ENCODE results near the gene ACOT12. TPM values are rescaled to one million over a fixed set of nuclear protein-coding genes. Genes with fewer than 3 reads are reported as not detected.

The ACOT12 gene
- total and polyA plus RNA-seq, 7 donors = not detected

DNA sequence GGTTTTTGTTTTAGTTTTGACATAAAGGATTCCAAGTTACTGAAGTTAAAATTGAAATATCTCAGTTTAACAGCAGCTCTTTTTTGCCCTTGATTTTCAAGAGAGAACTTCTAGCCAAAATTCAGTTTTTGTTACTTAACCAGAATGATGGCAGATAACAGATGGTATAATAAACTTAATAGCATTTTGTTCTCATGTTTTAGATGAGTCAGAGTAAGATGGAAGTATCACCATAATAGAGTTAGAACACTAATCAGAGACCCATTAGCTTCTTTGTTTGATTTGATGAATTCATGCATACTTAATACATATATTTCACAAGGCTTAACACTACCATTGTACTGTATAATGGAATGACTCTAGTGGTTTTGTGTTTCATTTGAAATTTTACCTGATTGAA is 80.7 kb downstream of the ACOT12 start:
- ATAC-seq = no peak
- intact Hi-C loops (cut with DNase I) = no loop called here

DNA sequence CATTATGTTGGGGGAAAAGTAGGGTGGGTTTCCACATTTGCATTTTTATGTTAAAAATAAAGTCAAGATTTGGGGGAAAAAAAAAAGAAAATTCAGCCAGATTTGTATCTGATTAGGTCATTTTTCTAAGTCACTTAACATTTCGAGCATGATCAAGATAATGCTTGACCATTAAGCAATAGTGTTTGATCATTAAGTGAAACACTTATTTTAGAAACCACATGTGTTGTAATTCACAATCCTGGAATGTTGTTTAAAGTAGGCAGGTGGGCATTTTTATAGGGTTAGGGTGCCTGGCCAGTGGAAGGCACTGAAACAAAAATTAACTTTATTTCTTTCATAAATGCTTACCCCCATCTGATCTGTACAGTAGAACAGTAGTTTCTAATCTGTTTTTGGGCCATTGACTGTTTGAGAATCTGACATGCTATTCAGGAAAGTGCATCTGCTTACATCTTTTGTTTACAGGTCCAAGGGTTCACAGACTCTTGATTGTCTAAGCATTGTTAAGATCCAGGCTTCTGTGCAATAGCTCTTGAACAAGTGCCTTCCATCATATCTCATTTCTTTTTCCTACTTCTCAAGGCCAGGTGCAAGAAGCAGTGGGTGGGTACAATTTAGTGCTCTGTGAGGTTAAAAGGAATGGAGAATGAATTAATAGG is 83.4 kb downstream of the ACOT12 start:
- Histone ChIP-seq H3K4me1 (no peaks in the 10 kb centered on the region), H3K27ac (no peak overlapping the region), H3K27me3 (ENCODE audit: insufficient read depth in 3 of 3, low read length in 2 of 3) (no peaks in the 10 kb centered on the region), H3K36me3 (ENCODE audit: insufficient read depth in 1 of 2, low read depth in 1 of 2) (peaks cover 0 to 70% of the 10 kb centered on the region in 2 donors), H3K4me3 (no peak overlapping the region), H3K9me3 (no peaks in the 10 kb centered on the region)
- 91 to 96% (median 91%) methylated on average over 1 of the region's 1 CpG for WGBS, 3 donors
- TF ChIP-seq, protein P1, sequence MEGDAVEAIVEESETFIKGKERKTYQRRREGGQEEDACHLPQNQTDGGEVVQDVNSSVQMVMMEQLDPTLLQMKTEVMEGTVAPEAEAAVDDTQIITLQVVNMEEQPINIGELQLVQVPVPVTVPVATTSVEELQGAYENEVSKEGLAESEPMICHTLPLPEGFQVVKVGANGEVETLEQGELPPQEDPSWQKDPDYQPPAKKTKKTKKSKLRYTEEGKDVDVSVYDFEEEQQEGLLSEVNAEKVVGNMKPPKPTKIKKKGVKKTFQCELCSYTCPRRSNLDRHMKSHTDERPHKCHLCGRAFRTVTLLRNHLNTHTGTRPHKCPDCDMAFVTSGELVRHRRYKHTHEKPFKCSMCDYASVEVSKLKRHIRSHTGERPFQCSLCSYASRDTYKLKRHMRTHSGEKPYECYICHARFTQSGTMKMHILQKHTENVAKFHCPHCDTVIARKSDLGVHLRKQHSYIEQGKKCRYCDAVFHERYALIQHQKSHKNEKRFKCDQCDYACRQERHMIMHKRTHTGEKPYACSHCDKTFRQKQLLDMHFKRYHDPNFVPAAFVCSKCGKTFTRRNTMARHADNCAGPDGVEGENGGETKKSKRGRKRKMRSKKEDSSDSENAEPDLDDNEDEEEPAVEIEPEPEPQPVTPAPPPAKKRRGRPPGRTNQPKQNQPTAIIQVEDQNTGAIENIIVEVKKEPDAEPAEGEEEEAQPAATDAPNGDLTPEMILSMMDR (IDR thresholded peaks at IDR 0.05) = no peak
- intact Hi-C loops (cut with DNase I) = no loop called here
- no peak for ATAC-seq
- no peak for DNase-seq

More for the DNA sequence above, 80.7 kb downstream of the ACOT12 start:
- H3K27ac ChIP-seq = no peak overlapping the region
- H3K36me3 ChIP-seq (ENCODE audit: insufficient read depth in 1 of 2, low read depth in 1 of 2) = peaks cover 0 to 69% of the 10 kb centered on the region in 2 donors
- H3K27me3 ChIP-seq (ENCODE audit: insufficient read depth in 3 of 3, low read length in 2 of 3) = no peaks in the 10 kb centered on the region
- H3K4me3 ChIP-seq = no peak overlapping the region
- no peak for DNase-seq
- TF ChIP-seq, protein P1 (IDR thresholded peaks at IDR 0.05) = no peak
- H3K4me1 ChIP-seq = no peaks in the 10 kb centered on the region
- H3K9me3 ChIP-seq = no peaks in the 10 kb centered on the region

DNA sequence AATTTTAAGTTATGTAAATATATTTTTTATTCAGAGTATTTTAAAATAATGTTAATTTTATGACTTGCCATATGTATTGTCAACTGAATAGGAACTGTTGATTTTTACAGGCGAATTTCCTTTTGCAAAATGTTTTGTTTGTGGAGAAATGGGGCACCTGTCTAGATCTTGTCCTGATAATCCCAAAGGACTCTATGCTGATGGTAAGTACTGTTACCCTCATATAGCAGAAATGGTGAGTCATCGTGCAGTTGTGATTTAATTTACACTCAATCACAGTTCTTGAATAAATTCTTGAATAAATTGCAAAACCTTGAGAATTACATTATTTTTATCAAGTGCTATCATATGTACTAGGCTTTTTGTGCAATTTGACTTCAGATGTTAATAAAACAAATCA is 85.1 kb downstream of the ACOT12 start:
- ATAC-seq = no peak

DNA sequence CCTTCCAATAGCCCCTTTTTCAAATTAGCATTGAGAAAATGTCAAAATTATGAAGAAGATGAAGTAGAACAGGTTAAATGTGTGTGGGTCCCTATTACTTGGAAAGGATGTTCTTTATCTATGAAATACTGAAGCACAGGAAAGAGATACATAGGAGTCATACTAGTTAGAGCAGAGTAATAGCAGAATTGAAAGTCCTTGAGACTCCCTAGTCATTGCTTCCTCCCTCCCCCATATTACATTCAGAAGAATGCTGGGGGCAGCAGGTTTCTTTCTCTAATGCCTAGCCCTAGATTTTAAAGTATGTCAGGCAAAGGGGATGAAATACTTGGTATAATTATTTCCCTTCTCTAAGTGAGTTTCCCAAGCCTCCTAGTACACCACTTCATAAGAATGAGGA is 88.1 kb downstream of the ACOT12 start:
- DNase-seq (no peak), ATAC-seq (no peak)
- H3K4me3 ChIP-seq = no peak overlapping the region
- TF ChIP-seq, protein P1 (IDR thresholded peaks at IDR 0.05) = no peak
- no peaks in the 10 kb centered on the region for H3K27me3 ChIP-seq (ENCODE audit: insufficient read depth in 3 of 3, low read length in 2 of 3)
- H3K9me3 ChIP-seq = no peaks in the 10 kb centered on the region
- peaks cover 0 to 35% of the 10 kb centered on the region in 2 donors for H3K36me3 ChIP-seq (ENCODE audit: insufficient read depth in 1 of 2, low read depth in 1 of 2)
- no peak overlapping the region for H3K27ac ChIP-seq
- H3K4me1 ChIP-seq = peaks cover 9% of the 10 kb centered on the region
- intact Hi-C loops (cut with DNase I) = no loop called here

More for the DNA sequence above, 85.1 kb downstream of the ACOT12 start:
- Histone ChIP-seq H3K4me3 (no peak overlapping the region), H3K36me3 (ENCODE audit: insufficient read depth in 1 of 2, low read depth in 1 of 2) (peaks cover 0 to 66% of the 10 kb centered on the region in 2 donors), H3K4me1 (no peaks in the 10 kb centered on the region), H3K27me3 (ENCODE audit: insufficient read depth in 3 of 3, low read length in 2 of 3) (no peaks in the 10 kb centered on the region), H3K9me3 (no peaks in the 10 kb centered on the region), H3K27ac (no peak overlapping the region)
- TF ChIP-seq, protein P1 (IDR thresholded peaks at IDR 0.05) = no peak
- intact Hi-C loops (cut with DNase I) = no loop called here
- WGBS, 3 donors = 90 to 99% (median 91%) methylated on average over 2 of the region's 2 CpGs
- no peak for DNase-seq

DNA sequence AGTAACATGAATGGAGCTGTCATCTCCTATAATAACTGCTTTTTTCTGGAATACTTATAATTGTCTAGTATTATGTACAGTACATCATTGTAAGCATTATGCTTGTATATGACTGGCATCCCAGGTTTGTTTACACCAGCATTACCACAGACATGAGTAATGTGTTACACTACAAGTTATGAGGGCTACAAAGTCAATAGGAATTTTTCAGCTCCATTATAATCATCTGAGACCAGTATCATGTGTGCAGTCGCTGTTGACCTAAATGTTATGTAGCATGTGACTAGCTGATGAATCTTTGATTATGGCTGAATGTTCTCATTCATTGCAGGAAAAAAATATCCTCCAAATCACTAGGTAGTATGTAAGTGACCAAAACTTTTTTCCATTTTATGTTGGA is 90.4 kb downstream of the ACOT12 start:
- intact Hi-C loops (cut with DNase I) = no loop called here

More for the DNA sequence above, 90.4 kb downstream of the ACOT12 start:
- H3K4me3 ChIP-seq = no peak overlapping the region
- TF ChIP-seq, protein P1 (IDR thresholded peaks at IDR 0.05) = no peak
- peaks cover 0 to 13% of the 10 kb centered on the region in 2 donors for H3K36me3 ChIP-seq (ENCODE audit: insufficient read depth in 1 of 2, low read depth in 1 of 2)
- no peaks in the 10 kb centered on the region for H3K9me3 ChIP-seq
- DNase-seq = no peak
- peaks cover 15% of the 10 kb centered on the region for H3K4me1 ChIP-seq
- H3K27ac ChIP-seq = no peak overlapping the region
- no peaks in the 10 kb centered on the region for H3K27me3 ChIP-seq (ENCODE audit: insufficient read depth in 3 of 3, low read length in 2 of 3)
- 81 to 95% (median 87%) methylated on average over 1 of the region's 1 CpG for WGBS, 3 donors
- ATAC-seq = no peak

All from psoas muscle (tissue), 8 donors.